ENCODE results near the gene PPP2R2B.

DNA sequence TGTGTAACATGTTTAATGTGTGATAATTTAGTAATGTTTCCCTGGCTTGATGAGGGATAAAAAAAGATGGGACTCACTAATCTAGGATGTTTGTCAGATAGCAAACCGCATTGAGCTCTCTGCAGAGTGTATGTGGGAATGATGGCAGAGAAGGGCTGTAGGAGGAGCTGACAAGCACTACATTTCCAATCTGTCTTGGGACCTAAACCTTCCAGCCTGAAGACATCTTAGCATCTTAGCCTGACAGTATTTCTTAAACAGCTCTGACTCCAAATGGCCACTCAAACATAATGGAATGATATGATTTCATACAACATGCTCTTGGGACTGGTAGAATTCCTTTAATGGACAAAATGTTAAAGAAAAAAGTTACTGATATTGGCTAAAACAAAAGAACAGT is 116.7 kb downstream of the PPP2R2B start:
- TF ChIP-seq, protein P1, sequence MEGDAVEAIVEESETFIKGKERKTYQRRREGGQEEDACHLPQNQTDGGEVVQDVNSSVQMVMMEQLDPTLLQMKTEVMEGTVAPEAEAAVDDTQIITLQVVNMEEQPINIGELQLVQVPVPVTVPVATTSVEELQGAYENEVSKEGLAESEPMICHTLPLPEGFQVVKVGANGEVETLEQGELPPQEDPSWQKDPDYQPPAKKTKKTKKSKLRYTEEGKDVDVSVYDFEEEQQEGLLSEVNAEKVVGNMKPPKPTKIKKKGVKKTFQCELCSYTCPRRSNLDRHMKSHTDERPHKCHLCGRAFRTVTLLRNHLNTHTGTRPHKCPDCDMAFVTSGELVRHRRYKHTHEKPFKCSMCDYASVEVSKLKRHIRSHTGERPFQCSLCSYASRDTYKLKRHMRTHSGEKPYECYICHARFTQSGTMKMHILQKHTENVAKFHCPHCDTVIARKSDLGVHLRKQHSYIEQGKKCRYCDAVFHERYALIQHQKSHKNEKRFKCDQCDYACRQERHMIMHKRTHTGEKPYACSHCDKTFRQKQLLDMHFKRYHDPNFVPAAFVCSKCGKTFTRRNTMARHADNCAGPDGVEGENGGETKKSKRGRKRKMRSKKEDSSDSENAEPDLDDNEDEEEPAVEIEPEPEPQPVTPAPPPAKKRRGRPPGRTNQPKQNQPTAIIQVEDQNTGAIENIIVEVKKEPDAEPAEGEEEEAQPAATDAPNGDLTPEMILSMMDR (IDR thresholded peaks at IDR 0.05) = no peak
- TF ChIP-seq POLR2A (IDR thresholded peaks at IDR 0.05) = no peak

Measured in testis (tissue), 2 donors.